ENCODE results near the gene ACTN1.

- no peak for TF ChIP-seq CTCF (conservative IDR thresholded peaks at IDR 0.05)
- TF ChIP-seq ZFX (IDR thresholded peaks at IDR 0.05): no peak
Measured at GRCh38 chr14:68958553-68958952, 20.5 kb downstream of the ACTN1 start.
